ENCODE measurements around the gene CHMP1A.
A peak's percentile ranks its signal among the peaks of the same experiment; 100 is the strongest.

The CHMP1A gene

GRCh38 chr16:89621136-89621697 lies 36.3 kb downstream of the CHMP1A start:
- no peak for DNase-seq (ENCODE audit: low read depth)
- H3K4me3 ChIP-seq (replicated peaks; ENCODE audit: low read depth, low read length): no peak overlapping the region
- TF ChIP-seq, protein P1, sequence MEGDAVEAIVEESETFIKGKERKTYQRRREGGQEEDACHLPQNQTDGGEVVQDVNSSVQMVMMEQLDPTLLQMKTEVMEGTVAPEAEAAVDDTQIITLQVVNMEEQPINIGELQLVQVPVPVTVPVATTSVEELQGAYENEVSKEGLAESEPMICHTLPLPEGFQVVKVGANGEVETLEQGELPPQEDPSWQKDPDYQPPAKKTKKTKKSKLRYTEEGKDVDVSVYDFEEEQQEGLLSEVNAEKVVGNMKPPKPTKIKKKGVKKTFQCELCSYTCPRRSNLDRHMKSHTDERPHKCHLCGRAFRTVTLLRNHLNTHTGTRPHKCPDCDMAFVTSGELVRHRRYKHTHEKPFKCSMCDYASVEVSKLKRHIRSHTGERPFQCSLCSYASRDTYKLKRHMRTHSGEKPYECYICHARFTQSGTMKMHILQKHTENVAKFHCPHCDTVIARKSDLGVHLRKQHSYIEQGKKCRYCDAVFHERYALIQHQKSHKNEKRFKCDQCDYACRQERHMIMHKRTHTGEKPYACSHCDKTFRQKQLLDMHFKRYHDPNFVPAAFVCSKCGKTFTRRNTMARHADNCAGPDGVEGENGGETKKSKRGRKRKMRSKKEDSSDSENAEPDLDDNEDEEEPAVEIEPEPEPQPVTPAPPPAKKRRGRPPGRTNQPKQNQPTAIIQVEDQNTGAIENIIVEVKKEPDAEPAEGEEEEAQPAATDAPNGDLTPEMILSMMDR (IDR thresholded peaks at IDR 0.05; ENCODE audit: low read length, missing control alignments): no peak

- TF ChIP-seq, protein P1 (IDR thresholded peaks at IDR 0.05; ENCODE audit: low read length, missing control alignments): no peak
- no peak overlapping the region for H3K4me3 ChIP-seq (replicated peaks; ENCODE audit: low read depth, low read length)
- DNase-seq (ENCODE audit: low read depth): no peak
These were observed 37.1 kb downstream of the CHMP1A start for GRCh38 chr16:89620406-89620841.

- H3K4me3 ChIP-seq (replicated peaks; ENCODE audit: low read depth, low read length): no peak overlapping the region
- DNase-seq (ENCODE audit: low read depth): peak; percentile 37
- TF ChIP-seq, protein P1 (IDR thresholded peaks at IDR 0.05; ENCODE audit: low read length, missing control alignments): no peak
These were observed 37.7 kb downstream of the CHMP1A start for GRCh38 chr16:89619840-89620239.

DNA sequence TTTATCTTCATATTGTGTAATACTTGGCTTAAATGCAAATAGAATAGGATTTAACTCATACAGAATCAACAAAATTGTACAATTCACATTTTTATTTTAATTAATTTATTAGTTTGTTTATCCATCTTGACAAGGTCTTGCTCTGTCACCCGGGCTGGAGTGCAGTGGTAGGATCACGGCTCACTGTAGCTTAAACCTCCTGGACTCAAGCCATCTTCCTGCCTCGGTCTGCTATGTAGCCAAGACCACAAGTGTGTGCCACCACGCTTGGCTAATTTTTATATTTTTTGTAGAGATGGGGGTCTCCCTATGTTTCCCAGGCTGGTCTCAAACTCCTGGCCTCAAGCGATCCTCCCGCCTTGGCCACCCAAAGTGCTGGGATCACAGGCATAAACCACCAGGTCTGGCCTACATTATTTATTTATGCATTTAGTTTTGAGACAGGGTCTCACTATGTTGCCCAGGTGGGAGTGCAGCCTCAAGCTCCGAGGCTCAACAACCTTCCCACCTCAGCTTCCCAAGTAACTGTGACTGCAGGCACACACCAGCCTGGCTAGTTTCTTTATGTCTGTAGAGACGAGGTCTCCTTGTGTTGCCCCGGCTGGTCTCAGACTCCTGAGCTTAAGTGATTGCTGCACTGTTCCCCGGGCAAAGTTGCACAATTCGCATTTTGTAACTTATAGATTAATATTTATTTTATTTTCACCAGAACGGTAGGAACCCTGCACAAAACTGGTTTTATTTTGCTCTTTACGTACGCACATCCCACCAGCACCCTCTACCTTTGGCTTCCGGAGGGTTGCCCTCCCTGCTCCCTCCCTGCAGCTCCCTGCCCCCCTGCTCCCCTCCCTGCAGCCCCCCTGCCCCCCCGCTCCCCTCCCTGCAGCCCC lies 39.2 kb downstream of the CHMP1A start:
- DNase-seq (ENCODE audit: low read depth): peak; percentile 40
- TF ChIP-seq, protein P1 (IDR thresholded peaks at IDR 0.05; ENCODE audit: low read length, missing control alignments): no peak

DNA sequence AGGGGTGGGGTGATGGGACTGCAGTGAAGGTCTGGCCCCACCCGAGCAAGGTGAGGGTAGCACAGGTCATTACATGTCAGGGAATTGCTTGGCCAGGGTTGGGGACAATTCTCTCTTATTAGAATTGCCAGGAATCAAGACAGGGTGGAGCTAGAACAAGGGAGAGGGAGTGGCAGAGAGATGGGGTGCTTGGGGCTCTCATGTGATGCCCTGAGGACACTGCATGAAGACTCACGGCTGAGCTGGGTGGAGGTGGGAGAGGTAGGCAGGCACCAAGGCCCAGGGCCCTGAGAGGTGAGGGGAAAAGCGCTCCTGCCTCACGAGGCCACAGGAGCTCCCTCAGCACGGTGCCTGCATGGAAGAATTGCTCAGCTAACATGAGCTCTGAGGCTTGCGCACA lies 40.5 kb downstream of the CHMP1A start:
- DNase-seq (ENCODE audit: low read depth): no peak
- TF ChIP-seq, protein P1 (IDR thresholded peaks at IDR 0.05; ENCODE audit: low read length, missing control alignments): no peak
- H3K4me3 ChIP-seq (replicated peaks; ENCODE audit: low read depth, low read length): no peak overlapping the region

More for the DNA sequence above, 39.2 kb downstream of the CHMP1A start:
- no peak overlapping the region for H3K4me3 ChIP-seq (replicated peaks; ENCODE audit: low read depth, low read length)

- no peak overlapping the region for H3K4me3 ChIP-seq (replicated peaks; ENCODE audit: low read depth, low read length)
- TF ChIP-seq, protein P1 (IDR thresholded peaks at IDR 0.05; ENCODE audit: low read length, missing control alignments): no peak
- no peak for DNase-seq (ENCODE audit: low read depth)
These were observed 40.9 kb downstream of the CHMP1A start for GRCh38 chr16:89616623-89617022.

Data from fibroblast of pulmonary artery (primary cell).